HepG2 (cell line): Measurements from ENCODE around the gene CDC42EP5. TPM values are rescaled to one million over a fixed set of nuclear protein-coding genes. Genes with fewer than 3 reads are reported as not detected.

Experiments
- ESRRA ChIP-seq: sonication (generic); formaldehyde crosslinking; IDR thresholded peaks from 2 replicates; pipeline ENCODE4 v1.5.1; 2020; ENCODE audit warnings: mild to moderate bottlenecking, low read depth, missing genetic modification reagents
- JUNB ChIP-seq: sonication (generic); formaldehyde crosslinking; IDR thresholded peaks from 2 replicates; pipeline ENCODE4 v1.8.0; 2022; ENCODE audit warnings: missing genetic modification reagents, mild to moderate bottlenecking, borderline replicate concordance
- KMT2A ChIP-seq: sonication (generic); formaldehyde crosslinking; IDR thresholded peaks from 2 replicates; pipeline ENCODE4 v1.4.0; 2020; ENCODE audit warnings: missing genetic modification reagents
- MAFF ChIP-seq: IDR thresholded peaks from 2 replicates; pipeline ENCODE4 v1.6.1; 2011; ENCODE audit warnings: low read depth, low read length, improper control_type of control experiment
- MTA3 ChIP-seq: sonication (generic); formaldehyde crosslinking; IDR thresholded peaks from 2 replicates; pipeline ENCODE4 v1.4.0; 2020; ENCODE audit warnings: missing genetic modification reagents
- NFIB ChIP-seq: sonication (generic); formaldehyde crosslinking; IDR thresholded peaks from 2 replicates; pipeline ENCODE4 v1.9.0; 2021; ENCODE audit warnings: missing genetic modification reagents, mild to moderate bottlenecking, borderline replicate concordance
- NR2F6 ChIP-seq, 2 experiments: IDR thresholded peaks; 2 replicates each; pipeline ENCODE4 v1.6.1; 2016; ENCODE audit warnings: antibody characterized with exemption in 1 of 2, mild to moderate bottlenecking in 1 of 2
- RAD51 ChIP-seq: fragments of 450-650 bp; IDR thresholded peaks from 2 replicates; pipeline ENCODE4 v1.6.1; 2016; ENCODE audit warnings: borderline replicate concordance
- SSRP1 ChIP-seq: IDR thresholded peaks from 2 replicates; pipeline ENCODE4 v1.6.1; 2016; ENCODE audit warnings: control low read depth
- TBX3 ChIP-seq: fragments of 450-650 bp; IDR thresholded peaks from 2 replicates; pipeline ENCODE4 v1.6.1; 2017; ENCODE audit warnings: antibody characterized with exemption, mild to moderate bottlenecking, inconsistent platforms, borderline replicate concordance
- ZBTB8A ChIP-seq: sonication (generic); formaldehyde crosslinking; IDR thresholded peaks from 2 replicates; pipeline ENCODE4 v1.4.0; 2020; ENCODE audit warnings: mild to moderate bottlenecking, low read depth, missing genetic modification reagents, borderline replicate concordance
- ZFP36 ChIP-seq: fragments of 150-350 bp; IDR thresholded peaks from 2 replicates; pipeline ENCODE4 v1.6.1; 2018; ENCODE audit warnings: borderline replicate concordance, low read length, low read depth; ENCODE audit not compliant: partially characterized antibody
- ZMYM3 ChIP-seq: sonication (generic); formaldehyde crosslinking; IDR thresholded peaks from 2 replicates; pipeline ENCODE4 v1.5.1; 2020; ENCODE audit warnings: mild to moderate bottlenecking, missing genetic modification reagents
- ZNF260 ChIP-seq: sonication (generic); formaldehyde crosslinking; IDR thresholded peaks from 2 replicates; pipeline ENCODE4 v1.4.0; 2020; ENCODE audit warnings: missing genetic modification reagents, low read depth, mild to moderate bottlenecking, borderline replicate concordance
- ZNF468 ChIP-seq: sonication (generic); formaldehyde crosslinking; IDR thresholded peaks from 2 replicates; pipeline ENCODE4 v1.8.0; 2022; ENCODE audit warnings: mild to moderate bottlenecking, moderate library complexity, missing genetic modification reagents
- ZNF558 ChIP-seq: sonication (generic); formaldehyde crosslinking; IDR thresholded peaks from 2 replicates; pipeline ENCODE4 v1.9.0; 2022; ENCODE audit warnings: mild to moderate bottlenecking, missing genetic modification reagents, borderline replicate concordance
- ZNF747 ChIP-seq: sonication (generic); formaldehyde crosslinking; IDR thresholded peaks from 2 replicates; pipeline ENCODE4 v1.8.1; 2023; ENCODE audit warnings: missing genetic modification reagents, mild to moderate bottlenecking, borderline replicate concordance
- ZSCAN31 ChIP-seq: sonication (generic); formaldehyde crosslinking; IDR thresholded peaks from 2 replicates; pipeline ENCODE4 v1.5.0; 2020; ENCODE audit warnings: low read depth, mild to moderate bottlenecking, missing genetic modification reagents
- polyA plus RNA-seq, 8 experiments: library from polyadenylated mRNA; depleted of rRNA in 3 of 8; stranded (reverse) in 7 of 8; unstranded in 1 of 8; fragments of >200 nt; fragmentation: Illumina TruSeq in 4 of 8; extraction: Trizol in 4 of 8; gene quantifications; 2 replicates each; pipeline versions ENCODE4 v1.2.1 to v1.2.3, GENCODE V29; 2011 to 2016; ENCODE audit warnings: low read depth in 4 of 8, missing spikeins in 1 of 8, mixed read lengths in 1 of 8; ENCODE audit not compliant: insufficient read depth in 1 of 8
- total RNA-seq, 5 experiments: library from RNA; depleted of rRNA; stranded (reverse); fragments of >200 nt; fragmentation: Illumina TruSeq; extraction: Trizol; gene quantifications; 2 replicates each; pipeline ENCODE4 v1.2.3, GENCODE V29; 2016; ENCODE audit warnings: low read depth in 1 of 5
- TF ChIP-seq, protein P1 (sequence below): sonication (generic); formaldehyde crosslinking; IDR thresholded peaks from 2 replicates; pipeline ENCODE4 v1.4.0; 2020; ENCODE audit warnings: missing genetic modification reagents, borderline replicate concordance
- TF ChIP-seq, protein P2 (sequence below): IDR thresholded peaks from 2 replicates; pipeline ENCODE4 v1.6.1; 2012; ENCODE audit warnings: low read depth, low read length, improper control_type of control experiment
- TF ChIP-seq, protein P3 (sequence below): IDR thresholded peaks from 2 replicates; pipeline ENCODE4 v1.6.1; 2016; ENCODE audit warnings: mild to moderate bottlenecking
- TF ChIP-seq, protein P4 (sequence below): sonication (generic); formaldehyde crosslinking; conservative IDR thresholded peaks from 2 replicates; pipeline ENCODE4 v1.8.0; 2022; ENCODE audit warnings: mild to moderate bottlenecking, moderate library complexity, missing genetic modification reagents

CDC42EP5 gene
- total and polyA plus RNA-seq, 2 of the 13 experiments (the other 11 are each of a cell fraction or from before 2014, with no cell fraction given): 0.41 to 1.6 TPM

DNA sequence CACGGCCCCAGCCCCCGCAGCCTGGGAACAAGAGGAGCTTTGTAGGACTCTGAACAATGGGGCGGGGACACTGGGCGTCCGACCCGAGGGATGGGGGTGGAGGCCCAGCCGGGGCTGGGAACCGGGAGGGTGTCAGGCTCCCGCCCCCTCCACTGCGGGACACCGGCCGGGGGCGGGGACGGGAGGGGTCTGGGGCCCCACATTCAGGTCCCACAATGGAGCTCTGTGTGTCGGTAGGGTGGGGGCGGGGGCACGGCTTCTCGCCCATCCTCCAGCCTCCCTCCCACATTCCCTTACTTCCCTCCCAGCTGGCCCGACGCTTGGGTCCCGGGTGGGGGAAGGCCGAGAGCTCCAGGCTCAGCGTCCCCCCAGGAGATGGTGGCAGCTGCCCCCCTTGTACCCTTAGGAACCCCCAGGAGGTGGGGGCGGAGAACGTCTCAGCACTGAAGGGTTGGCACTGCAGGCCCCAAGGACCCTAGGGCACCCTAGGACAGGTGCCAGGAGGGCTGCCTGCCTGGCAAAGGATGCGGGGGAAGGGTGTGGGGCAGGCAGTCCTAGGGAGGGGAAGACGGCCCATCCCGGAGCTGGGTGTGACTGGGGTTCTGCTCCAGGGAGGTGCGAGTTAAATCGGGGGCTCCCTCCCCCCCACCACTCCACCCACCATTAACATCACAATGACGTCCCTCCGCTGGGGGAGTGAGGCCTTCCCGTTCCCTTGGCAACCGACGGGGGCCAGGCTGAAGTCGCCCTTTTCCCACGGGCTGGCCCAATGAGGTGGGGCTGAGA is 52.5 kb downstream of the CDC42EP5 start (continued):
- TF ChIP-seq JUNB (no peak), ZNF747 (CRISPR knock-in tag) (no peak), ZMYM3 (CRISPR knock-in tag) (no peak), ZNF558 (CRISPR knock-in tag) (no peak), KMT2A (CRISPR knock-in tag) (no peak), RAD51 (no peak), SSRP1 (no peak; the same call in 1 of the 2 replicates), ESRRA (CRISPR knock-in tag) (no peak), ZNF260 (CRISPR knock-in tag) (no peak), ZNF468 (no peak), ZFP36 (no peak), NFIB (CRISPR knock-in tag) (no peak), MTA3 (no peak), MAFF (no peak), ZSCAN31 (CRISPR knock-in tag) (no peak), TBX3 (no peak), ZBTB8A (CRISPR knock-in tag) (no peak), NR2F6 (IDR thresholded peaks at IDR 0.05) (no peak), NR2F6 (CRISPR knock-in tag; IDR thresholded peaks at IDR 0.05) (no peak)
- TF ChIP-seq, protein P1, sequence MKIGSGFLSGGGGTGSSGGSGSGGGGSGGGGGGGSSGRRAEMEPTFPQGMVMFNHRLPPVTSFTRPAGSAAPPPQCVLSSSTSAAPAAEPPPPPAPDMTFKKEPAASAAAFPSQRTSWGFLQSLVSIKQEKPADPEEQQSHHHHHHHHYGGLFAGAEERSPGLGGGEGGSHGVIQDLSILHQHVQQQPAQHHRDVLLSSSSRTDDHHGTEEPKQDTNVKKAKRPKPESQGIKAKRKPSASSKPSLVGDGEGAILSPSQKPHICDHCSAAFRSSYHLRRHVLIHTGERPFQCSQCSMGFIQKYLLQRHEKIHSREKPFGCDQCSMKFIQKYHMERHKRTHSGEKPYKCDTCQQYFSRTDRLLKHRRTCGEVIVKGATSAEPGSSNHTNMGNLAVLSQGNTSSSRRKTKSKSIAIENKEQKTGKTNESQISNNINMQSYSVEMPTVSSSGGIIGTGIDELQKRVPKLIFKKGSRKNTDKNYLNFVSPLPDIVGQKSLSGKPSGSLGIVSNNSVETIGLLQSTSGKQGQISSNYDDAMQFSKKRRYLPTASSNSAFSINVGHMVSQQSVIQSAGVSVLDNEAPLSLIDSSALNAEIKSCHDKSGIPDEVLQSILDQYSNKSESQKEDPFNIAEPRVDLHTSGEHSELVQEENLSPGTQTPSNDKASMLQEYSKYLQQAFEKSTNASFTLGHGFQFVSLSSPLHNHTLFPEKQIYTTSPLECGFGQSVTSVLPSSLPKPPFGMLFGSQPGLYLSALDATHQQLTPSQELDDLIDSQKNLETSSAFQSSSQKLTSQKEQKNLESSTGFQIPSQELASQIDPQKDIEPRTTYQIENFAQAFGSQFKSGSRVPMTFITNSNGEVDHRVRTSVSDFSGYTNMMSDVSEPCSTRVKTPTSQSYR: peak; percentile 89; the same call in 1 of the 2 replicates
- TF ChIP-seq, protein P2, sequence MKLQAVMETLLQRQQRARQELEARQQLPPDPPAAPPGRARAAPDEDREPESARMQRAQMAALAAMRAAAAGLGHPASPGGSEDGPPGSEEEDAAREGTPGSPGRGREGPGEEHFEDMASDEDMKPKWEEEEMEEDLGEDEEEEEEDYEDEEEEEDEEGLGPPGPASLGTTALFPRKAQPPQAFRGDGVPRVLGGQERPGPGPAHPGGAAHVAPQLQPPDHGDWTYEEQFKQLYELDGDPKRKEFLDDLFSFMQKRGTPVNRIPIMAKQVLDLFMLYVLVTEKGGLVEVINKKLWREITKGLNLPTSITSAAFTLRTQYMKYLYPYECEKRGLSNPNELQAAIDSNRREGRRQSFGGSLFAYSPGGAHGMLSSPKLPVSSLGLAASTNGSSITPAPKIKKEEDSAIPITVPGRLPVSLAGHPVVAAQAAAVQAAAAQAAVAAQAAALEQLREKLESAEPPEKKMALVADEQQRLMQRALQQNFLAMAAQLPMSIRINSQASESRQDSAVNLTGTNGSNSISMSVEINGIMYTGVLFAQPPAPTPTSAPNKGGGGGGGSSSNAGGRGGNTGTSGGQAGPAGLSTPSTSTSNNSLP: no peak
- TF ChIP-seq, protein P3, sequence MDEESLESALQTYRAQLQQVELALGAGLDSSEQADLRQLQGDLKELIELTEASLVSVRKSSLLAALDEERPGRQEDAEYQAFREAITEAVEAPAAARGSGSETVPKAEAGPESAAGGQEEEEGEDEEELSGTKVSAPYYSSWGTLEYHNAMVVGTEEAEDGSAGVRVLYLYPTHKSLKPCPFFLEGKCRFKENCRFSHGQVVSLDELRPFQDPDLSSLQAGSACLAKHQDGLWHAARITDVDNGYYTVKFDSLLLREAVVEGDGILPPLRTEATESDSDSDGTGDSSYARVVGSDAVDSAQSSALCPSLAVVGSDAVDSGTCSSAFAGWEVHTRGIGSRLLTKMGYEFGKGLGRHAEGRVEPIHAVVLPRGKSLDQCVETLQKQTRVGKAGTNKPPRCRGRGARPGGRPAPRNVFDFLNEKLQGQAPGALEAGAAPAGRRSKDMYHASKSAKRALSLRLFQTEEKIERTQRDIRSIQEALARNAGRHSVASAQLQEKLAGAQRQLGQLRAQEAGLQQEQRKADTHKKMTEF: peak; percentile 31; the same call in 1 of the 2 replicates
- TF ChIP-seq, protein P4, sequence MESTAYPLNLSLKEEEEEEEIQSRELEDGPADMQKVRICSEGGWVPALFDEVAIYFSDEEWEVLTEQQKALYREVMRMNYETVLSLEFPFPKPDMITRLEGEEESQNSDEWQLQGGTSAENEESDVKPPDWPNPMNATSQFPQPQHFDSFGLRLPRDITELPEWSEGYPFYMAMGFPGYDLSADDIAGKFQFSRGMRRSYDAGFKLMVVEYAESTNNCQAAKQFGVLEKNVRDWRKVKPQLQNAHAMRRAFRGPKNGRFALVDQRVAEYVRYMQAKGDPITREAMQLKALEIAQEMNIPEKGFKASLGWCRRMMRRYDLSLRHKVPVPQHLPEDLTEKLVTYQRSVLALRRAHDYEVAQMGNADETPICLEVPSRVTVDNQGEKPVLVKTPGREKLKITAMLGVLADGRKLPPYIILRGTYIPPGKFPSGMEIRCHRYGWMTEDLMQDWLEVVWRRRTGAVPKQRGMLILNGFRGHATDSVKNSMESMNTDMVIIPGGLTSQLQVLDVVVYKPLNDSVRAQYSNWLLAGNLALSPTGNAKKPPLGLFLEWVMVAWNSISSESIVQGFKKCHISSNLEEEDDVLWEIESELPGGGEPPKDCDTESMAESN (CRISPR knock-in tag): no peak
